H1 (cell line): ENCODE data around the gene NDUFA13. TPM values are rescaled to one million over a fixed set of nuclear protein-coding genes. Genes with fewer than 3 reads are reported as not detected.

ENCODE experiments used
- CTCF ChIA-PET: fragments of 300-600 bp; sonication (Branson Sonifier 250); formaldehyde crosslinking; loops from one replicate; lab custom pipeline; 2021; ENCODE audit not compliant: partially characterized antibody; lab: Charles Lee
- POLR2A ChIA-PET: fragments of 300-600 bp; sonication (Branson Sonifier 250); formaldehyde crosslinking; loops from one replicate; lab custom pipeline; 2021; ENCODE audit warnings: inconsistent platforms; ENCODE audit not compliant: partially characterized antibody; lab: Charles Lee
- DNase-seq, 2 experiments: peaks; one replicate each; pipeline versions ENCODE4 v3.0.0 to v3.0.0-alpha.2; 2010 to 2022; ENCODE audit warnings: low spot score in 2 of 2, low read depth in 1 of 2, mixed read lengths in 1 of 2
- FAIRE-seq: peaks from 2 replicates; lab custom pipeline; 2011; peaks lifted over from hg19 to GRCh38; lab: Jason Lieb, UNC
- H2AFZ ChIP-seq: 2 replicates; pipeline ENCODE4 v1.8.1; 2012; ENCODE audit warnings: low read length, inconsistent platforms
- H2AK5ac ChIP-seq: 2 replicates; pipeline ENCODE4 v1.6.1; 2013; ENCODE audit warnings: low read depth, low read length
- H2BK120ac ChIP-seq: replicated peaks from 2 replicates; pipeline ENCODE3; 2013; ENCODE audit warnings: low read depth, low read length, inconsistent platforms
- H2BK12ac ChIP-seq: 2 replicates; pipeline ENCODE4 v1.6.1; 2013; ENCODE audit warnings: low read depth, low read length
- H2BK15ac ChIP-seq: 2 replicates; pipeline ENCODE4 v1.6.1; 2013; ENCODE audit warnings: low read length
- H2BK20ac ChIP-seq: 2 replicates; pipeline ENCODE4 v1.6.1; 2013; ENCODE audit warnings: low read length
- H2BK5ac ChIP-seq: 2 replicates; pipeline ENCODE4 v1.6.1; 2013; ENCODE audit warnings: low read depth, low read length
- H3K14ac ChIP-seq: 2 replicates; pipeline ENCODE4 v1.6.1; 2013; ENCODE audit warnings: inconsistent platforms; ENCODE audit not compliant: insufficient read length
- H3K18ac ChIP-seq: 2 replicates; pipeline ENCODE4 v1.6.1; 2013; ENCODE audit warnings: low read length; ENCODE audit errors: extremely low read depth
- H3K23ac ChIP-seq: 2 replicates; pipeline ENCODE4 v1.6.1; 2013; ENCODE audit warnings: inconsistent platforms; ENCODE audit not compliant: insufficient read length
- H3K23me2 ChIP-seq: 2 replicates; pipeline ENCODE4 v1.6.1; 2013; ENCODE audit warnings: low read depth, low read length
- H3K27ac ChIP-seq: 2 replicates; pipeline ENCODE4 v1.6.1; 2011; ENCODE audit warnings: low read depth, low read length, inconsistent platforms
- H3K27me3 ChIP-seq, 4 experiments: replicated peaks in 1 of 4; 1 replicate in 1 of 4; 2 replicates in 3 of 4; pipeline versions ENCODE4 v1.6.1 to v1.8.1; 2011 to 2013; ENCODE audit warnings: low read length in 3 of 4, mild to moderate bottlenecking in 3 of 4, inconsistent platforms in 2 of 4, mixed read lengths in 2 of 4, moderate library complexity in 1 of 4; ENCODE audit not compliant: control insufficient read depth in 3 of 4, insufficient read depth in 3 of 4; ENCODE audit errors: extremely low read depth in 1 of 4
- H3K36me3 ChIP-seq, 4 experiments: 2 replicates each; pipeline versions ENCODE4 v1.6.1 to v1.8.1; 2011 to 2013; ENCODE audit warnings: mild to moderate bottlenecking in 4 of 4, low read length in 3 of 4, moderate library complexity in 2 of 4, control low read depth in 1 of 4, inconsistent platforms in 1 of 4; ENCODE audit not compliant: insufficient read depth in 4 of 4, control insufficient read depth in 2 of 4
- H3K4ac ChIP-seq: replicated peaks from 2 replicates; pipeline ENCODE3; 2013; ENCODE audit warnings: low read length, low read depth, mixed read lengths, inconsistent platforms; ENCODE audit not compliant: insufficient read length
- H3K4me1 ChIP-seq, 4 experiments: replicated peaks in 1 of 4; 1 replicate in 1 of 4; 2 replicates in 3 of 4; pipeline versions ENCODE4 v1.6.1 to v1.8.1; 2011 to 2013; ENCODE audit warnings: low read length in 3 of 4, inconsistent platforms in 2 of 4, mixed read lengths in 1 of 4; ENCODE audit not compliant: insufficient read depth in 4 of 4, control insufficient read depth in 3 of 4
- H3K4me2 ChIP-seq, 2 experiments: 2 replicates each; pipeline versions ENCODE4 v1.6.1 to v1.8.1; 2011 to 2013; ENCODE audit warnings: low read depth in 2 of 2, low read length in 2 of 2, control low read depth in 1 of 2, inconsistent platforms in 1 of 2, mild to moderate bottlenecking in 1 of 2; ENCODE audit not compliant: insufficient read depth in 1 of 2
- H3K4me3 ChIP-seq, 4 experiments: fragments of 200-600, 300-600 bp in 1 of 4; sonication (generic), shearing (Covaris generic), sonication (Bioruptor Twin) in 1 of 4; 2 replicates each; pipeline versions ENCODE4 v1.5.1 to v1.8.1; 2011 to 2016; ENCODE audit warnings: low read length in 4 of 4, low read depth in 3 of 4, control low read depth in 2 of 4, inconsistent platforms in 2 of 4, mild to moderate bottlenecking in 2 of 4, mixed read lengths in 1 of 4, moderate library complexity in 1 of 4; ENCODE audit not compliant: insufficient read depth in 2 of 4; ENCODE audit errors: extremely low read depth in 1 of 4
- H3K56ac ChIP-seq: replicated peaks from 2 replicates; pipeline ENCODE3; 2013; ENCODE audit warnings: low read depth, mild to moderate bottlenecking, mixed read lengths, low read length, inconsistent platforms; ENCODE audit not compliant: insufficient read length
- H3K79me1 ChIP-seq: 2 replicates; pipeline ENCODE4 v1.6.1; 2013; ENCODE audit warnings: low read depth, low read length, control low read depth
- H3K79me2 ChIP-seq, 2 experiments: 2 replicates each; pipeline versions ENCODE4 v1.6.1 to v1.8.1; 2012 to 2013; ENCODE audit warnings: low read length in 2 of 2, mild to moderate bottlenecking in 2 of 2, inconsistent platforms in 1 of 2; ENCODE audit not compliant: insufficient read depth in 2 of 2, control insufficient read depth in 1 of 2
- H3K9ac ChIP-seq, 4 experiments: replicated peaks in 1 of 4; 1 replicate in 1 of 4; 2 replicates in 3 of 4; pipeline versions ENCODE4 v1.6.1 to v1.8.1; 2011 to 2013; ENCODE audit warnings: low read depth in 3 of 4, low read length in 3 of 4, control low read depth in 2 of 4, mild to moderate bottlenecking in 2 of 4, moderate library complexity in 2 of 4, inconsistent platforms in 1 of 4; ENCODE audit errors: extremely low read depth in 1 of 4
- H3K9me3 ChIP-seq, 2 experiments: 2 replicates each; pipeline versions ENCODE4 v1.6.1 to v1.8.1; 2012 to 2013; ENCODE audit warnings: mild to moderate bottlenecking in 2 of 2, moderate library complexity in 2 of 2, control low read depth in 1 of 2, inconsistent platforms in 1 of 2, low read depth in 1 of 2, low read length in 1 of 2, mixed read lengths in 1 of 2; ENCODE audit not compliant: insufficient read depth in 2 of 2
- H4K20me1 ChIP-seq, 2 experiments: replicated peaks in 1 of 2; 2 replicates each; pipeline versions ENCODE3 to v1.8.1; 2011 to 2013; ENCODE audit warnings: inconsistent platforms in 2 of 2, low read length in 2 of 2, mild to moderate bottlenecking in 1 of 2; ENCODE audit not compliant: insufficient read depth in 2 of 2, control insufficient read depth in 1 of 2
- H4K5ac ChIP-seq: 2 replicates; pipeline ENCODE4 v1.6.1; 2013; ENCODE audit warnings: low read length, low read depth, mixed read lengths, inconsistent platforms; ENCODE audit not compliant: insufficient read length
- H4K8ac ChIP-seq: 2 replicates; pipeline ENCODE4 v1.8.0; 2013; ENCODE audit warnings: mild to moderate bottlenecking, moderate library complexity, low read length, inconsistent platforms; ENCODE audit not compliant: insufficient read depth; ENCODE audit errors: extremely low read depth
- H4K91ac ChIP-seq: replicated peaks from 2 replicates; pipeline ENCODE3; 2013; ENCODE audit warnings: low read length, mixed read lengths, inconsistent platforms; ENCODE audit not compliant: insufficient read length
- KDM4A ChIP-seq: IDR thresholded peaks from one replicate; pipeline ENCODE4 v1.7.1; 2012; ENCODE audit warnings: low read depth, mild to moderate bottlenecking, moderate library complexity, low read length, inconsistent platforms; ENCODE audit not compliant: severe bottlenecking
- RBBP5 ChIP-seq: IDR thresholded peaks from 2 replicates; pipeline ENCODE4 v1.7.1; 2012; ENCODE audit warnings: low read depth, mild to moderate bottlenecking, inconsistent platforms, low read length, moderate library complexity, borderline replicate concordance
- SIN3A ChIP-seq, 2 experiments: IDR thresholded peaks in 1 of 2; conservative IDR thresholded peaks in 1 of 2; 2 replicates each; pipeline ENCODE4 v1.6.1; 2011 to 2012; ENCODE audit warnings: low read length in 2 of 2, improper control_type of control experiment in 1 of 2, low read depth in 1 of 2, mild to moderate bottlenecking in 1 of 2
- SIX5 ChIP-seq: IDR thresholded peaks from 2 replicates; pipeline ENCODE4 v1.6.1; 2011; ENCODE audit warnings: mild to moderate bottlenecking, low read depth, low read length
- WGBS, 2 experiments: shearing (Covaris generic) in 1 of 2; methylation state at CpG; one replicate each; pipeline versions ENCODE4 v1.1.6 to v1.1.7; 2013 to 2015; ENCODE audit warnings: low lambda C conversion rate in 2 of 2, mixed read lengths in 2 of 2, inconsistent platforms in 1 of 2, low coverage in 1 of 2, missing lambda C conversion rate in 1 of 2; ENCODE audit not compliant: insufficient replicate concordance in 2 of 2, insufficient coverage in 1 of 2, insufficient read length in 1 of 2; ENCODE audit errors: extremely low coverage in 1 of 2, missing lambda C conversion rate in 1 of 2; 5-methylcytosine and 5-hydroxymethylcytosine counted together
- polyA plus RNA-seq, 7 experiments: library from polyadenylated mRNA; depleted of rRNA in 3 of 7; stranded (reverse) in 5 of 7; unstranded in 2 of 7; fragments of >200 nt in 5 of 7; fragments of 200-250 nt in 2 of 7; gene quantifications; 1 replicate in 5 of 7; 2 replicates in 1 of 7; 4 replicates in 1 of 7; pipeline versions ENCODE4 v1.2.1 to v1.2.3, GENCODE V29; 2011 to 2013; ENCODE audit warnings: missing spikeins in 2 of 7, mixed read lengths in 2 of 7
- total RNA-seq: library from RNA; stranded (reverse); fragmentation: NEBNext Ultra II Directional; extraction: Animal tissue kit (Norgen Biotek cat#: 25700); gene quantifications from 2 replicates; pipeline ENCODE4 v1.2.1, GENCODE V29; 2021

The NDUFA13 gene
- total and polyA plus RNA-seq, 2 of the 8 experiments (the other 6 are each of a cell fraction or from before 2014, with no cell fraction given), result 413 to 1,105 TPM

DNA sequence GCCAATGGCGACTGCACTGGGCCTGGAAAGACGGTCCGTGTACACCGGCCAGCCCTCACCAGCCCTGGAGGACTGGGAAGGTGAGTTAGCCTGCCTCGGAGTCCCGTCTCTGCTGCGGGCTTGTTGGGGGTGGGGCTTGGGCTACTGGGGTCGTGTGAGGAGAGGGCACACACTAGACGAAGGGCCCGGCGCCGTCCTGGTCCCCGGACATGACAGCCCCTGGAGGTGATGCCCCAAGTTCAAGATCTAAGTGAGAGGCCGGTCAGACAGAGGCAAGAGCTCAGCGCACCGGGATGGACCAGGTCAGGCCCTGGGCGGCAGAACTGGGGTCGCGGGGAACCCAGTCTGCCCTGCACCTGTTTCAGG is 23.7 kb downstream of the NDUFA13 start:
- ChIA-PET POLR2A (interaction anchor here (1.3 kb wide), 1 partner anchor 9 kb away, joined by 3 read pairs; no protein-coding TSS in a partner anchor), CTCF (interaction anchor here (1.6 to 8.2 kb wide), 2 partner anchors 10 to 13 kb away, joined by 5 to 104 read pairs; no protein-coding TSS in a partner anchor)
- Histone ChIP-seq H2BK5ac (no peak overlapping the region), H3K4ac (no peak overlapping the region), H3K36me3 (no peaks in the 10 kb centered on the region), H3K79me2 (no peaks in the 10 kb centered on the region), H3K56ac (no peak overlapping the region), H3K4me1 (peaks cover 0 to 8% (median 3%) of the 10 kb centered on the region in 4 experiments; a peak in 3 of 7 replicates), H2BK120ac (no peak overlapping the region), H3K18ac (no peak overlapping the region), H3K9ac (no peak overlapping the region), H4K91ac (no peak overlapping the region), H3K79me1 (no peaks in the 10 kb centered on the region), H3K9me3 (peaks cover 0 to 4% of the 10 kb centered on the region in 2 experiments; a peak in 1 of 4 replicates), H3K27ac (no peak overlapping the region), H2AFZ (no peak overlapping the region), H3K4me3 (no peak overlapping the region), H2BK12ac (no peak overlapping the region; the same call in 1 of the 2 replicates), H4K8ac (no peak overlapping the region; the same call in 1 of the 2 replicates), H3K14ac (no peak overlapping the region), H2BK20ac (no peak overlapping the region), H3K23ac (no peak overlapping the region), H2AK5ac (0 out of 2 replicates have a peak overlapping the region, but pooled peaks have one; percentile 39), H3K23me2 (peaks cover 9% of the 10 kb centered on the region; the same call in 1 of the 2 replicates), H4K20me1 (peaks cover 3 to 6% of the 10 kb centered on the region in 2 experiments), H2BK15ac (0 out of 2 replicates have a peak overlapping the region, but pooled peaks have one; percentile 81), H4K5ac (no peak overlapping the region), H3K27me3 (peaks cover 6 to 26% (median 20%) of the 10 kb centered on the region in 4 experiments), H3K4me2 (peak overlapping the region in 1 of 2 experiments; percentile 52; a peak in 1 of 4 replicates)
- WGBS, 2 experiments, result 78% methylated on average over 19 of the region's 19 CpGs; no CpG with 5 or more reads in 1 of the 2 experiments
- no peak for TF ChIP-seq KDM4A
- no peak for TF ChIP-seq SIN3A (conservative IDR thresholded peaks at IDR 0.05 in 1 of 2, IDR thresholded peaks at IDR 0.05 in 1 of 2; ENCODE audit: low read depth in 1 of 2, low read length in 2 of 2)
- TF ChIP-seq SIX5, result no peak
- 0 out of 2 replicates have a peak, but pooled peaks have one; percentile 5 for TF ChIP-seq RBBP5
- no peak for DNase-seq
- no peak for FAIRE-seq
